GM19463 (cell line): Measurements from ENCODE around the gene KRT222.

Experiments
- ATAC-seq: cut with Tn5 transposase; IDR thresholded peaks from one replicate; pipeline ENCODE4 v1.9.1; 2021; ENCODE audit warnings: mild to moderate bottlenecking, moderate library complexity; ENCODE audit not compliant: unreplicated experiment

Gene KRT222

GRCh38 chr17:40659911-40660310 lies 5.1 kb downstream of the KRT222 start:
- no peak for ATAC-seq

- no peak for ATAC-seq
These were observed 6.6 kb downstream of the KRT222 start for GRCh38 chr17:40658396-40658795.

GRCh38 chr17:40651939-40652338 lies 13.0 kb downstream of the KRT222 start:
- ATAC-seq: no peak

GRCh38 chr17:40648384-40648968 lies 16.5 kb downstream of the KRT222 start:
- ATAC-seq: peak; percentile 32

- peak; percentile 49 for ATAC-seq
These were observed 17.2 kb downstream of the KRT222 start, which contains the start of gene SMARCE1 for GRCh38 chr17:40647624-40648383. TSS of gene SMARCE1 (minus strand) at chr17:40647818. CDS start at chr17:40645802, 2,016 bp downstream.

GRCh38 chr17:40646791-40647623 lies 18.0 kb downstream of the KRT222 start:
- no peak for ATAC-seq

- no peak for ATAC-seq
These were observed 19.0 kb downstream of the KRT222 start for GRCh38 chr17:40645943-40646342.

GRCh38 chr17:40645291-40645690 lies 19.7 kb downstream of the KRT222 start:
- ATAC-seq: no peak

GRCh38 chr17:40637931-40638330 lies 27.0 kb downstream of the KRT222 start:
- ATAC-seq: no peak

GRCh38 chr17:40633871-40634270 lies 31.1 kb downstream of the KRT222 start:
- no peak for ATAC-seq

- no peak for ATAC-seq
These were observed 32.8 kb downstream of the KRT222 start for GRCh38 chr17:40632216-40632615.

- no peak for ATAC-seq
These were observed 35.1 kb downstream of the KRT222 start for GRCh38 chr17:40629842-40630241.

GRCh38 chr17:40625311-40625710 lies 39.7 kb downstream of the KRT222 start:
- ATAC-seq: no peak

GRCh38 chr17:40623419-40624210 lies 41.4 kb downstream of the KRT222 start:
- no peak for ATAC-seq

- ATAC-seq: no peak
These were observed 42.5 kb downstream of the KRT222 start for GRCh38 chr17:40622509-40622928.

GRCh38 chr17:40621578-40621977 lies 43.4 kb downstream of the KRT222 start:
- no peak for ATAC-seq

GRCh38 chr17:40621019-40621418 lies 44.0 kb downstream of the KRT222 start:
- ATAC-seq: no peak

GRCh38 chr17:40618754-40619625 lies 46.0 kb downstream of the KRT222 start:
- ATAC-seq: no peak

GRCh38 chr17:40617678-40618240 lies 47.2 kb downstream of the KRT222 start:
- no peak for ATAC-seq
